AG09319 (cell line): ENCODE results near the gene PDF.

Source experiments
- DNase-seq: peaks from one replicate; pipeline ENCODE4 v3.0.0-alpha.2; 2010; ENCODE audit warnings: low read depth; ENCODE audit errors: extremely low read depth
- TF ChIP-seq, protein P1 (sequence below): IDR thresholded peaks from 2 replicates; pipeline ENCODE4 v1.5.1; 2011; ENCODE audit warnings: low read depth, mild to moderate bottlenecking, inconsistent platforms, low read length, moderate library complexity

PDF gene

DNA sequence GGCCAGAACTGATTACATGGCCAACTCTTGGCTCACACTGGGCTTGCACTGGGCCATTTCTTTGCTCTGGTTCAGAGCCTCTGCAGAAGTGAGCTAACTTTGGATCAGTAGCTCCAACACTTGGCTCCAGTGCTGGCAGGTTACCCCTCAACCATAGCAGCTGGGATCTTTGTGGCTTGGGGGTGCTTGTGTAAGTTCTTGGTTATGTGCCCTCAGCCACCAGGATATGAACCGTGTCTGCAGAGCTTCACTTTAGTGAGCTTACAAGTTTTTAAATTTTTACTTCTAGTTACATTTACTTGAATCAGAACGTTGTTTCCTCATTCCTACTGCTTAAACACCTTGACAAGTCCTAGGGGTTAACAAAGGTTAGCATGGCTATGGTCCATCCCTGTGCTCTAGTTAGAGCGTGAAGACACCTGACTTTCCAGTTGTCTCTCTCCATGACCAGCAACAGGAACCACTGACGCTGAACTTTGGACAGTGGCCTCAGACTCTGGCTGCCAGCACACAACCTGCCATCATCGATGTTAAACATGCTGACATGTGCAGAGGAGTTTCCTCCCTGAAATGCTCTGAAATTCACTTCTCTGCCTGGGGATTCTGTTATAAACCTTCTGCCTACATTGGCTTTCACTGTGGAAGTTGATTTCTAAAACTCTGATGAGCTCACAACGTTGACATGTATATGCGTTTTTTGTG, 4.1 kb downstream of the PDF start:
- no peak for DNase-seq
- TF ChIP-seq, protein P1, sequence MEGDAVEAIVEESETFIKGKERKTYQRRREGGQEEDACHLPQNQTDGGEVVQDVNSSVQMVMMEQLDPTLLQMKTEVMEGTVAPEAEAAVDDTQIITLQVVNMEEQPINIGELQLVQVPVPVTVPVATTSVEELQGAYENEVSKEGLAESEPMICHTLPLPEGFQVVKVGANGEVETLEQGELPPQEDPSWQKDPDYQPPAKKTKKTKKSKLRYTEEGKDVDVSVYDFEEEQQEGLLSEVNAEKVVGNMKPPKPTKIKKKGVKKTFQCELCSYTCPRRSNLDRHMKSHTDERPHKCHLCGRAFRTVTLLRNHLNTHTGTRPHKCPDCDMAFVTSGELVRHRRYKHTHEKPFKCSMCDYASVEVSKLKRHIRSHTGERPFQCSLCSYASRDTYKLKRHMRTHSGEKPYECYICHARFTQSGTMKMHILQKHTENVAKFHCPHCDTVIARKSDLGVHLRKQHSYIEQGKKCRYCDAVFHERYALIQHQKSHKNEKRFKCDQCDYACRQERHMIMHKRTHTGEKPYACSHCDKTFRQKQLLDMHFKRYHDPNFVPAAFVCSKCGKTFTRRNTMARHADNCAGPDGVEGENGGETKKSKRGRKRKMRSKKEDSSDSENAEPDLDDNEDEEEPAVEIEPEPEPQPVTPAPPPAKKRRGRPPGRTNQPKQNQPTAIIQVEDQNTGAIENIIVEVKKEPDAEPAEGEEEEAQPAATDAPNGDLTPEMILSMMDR = no peak

DNA sequence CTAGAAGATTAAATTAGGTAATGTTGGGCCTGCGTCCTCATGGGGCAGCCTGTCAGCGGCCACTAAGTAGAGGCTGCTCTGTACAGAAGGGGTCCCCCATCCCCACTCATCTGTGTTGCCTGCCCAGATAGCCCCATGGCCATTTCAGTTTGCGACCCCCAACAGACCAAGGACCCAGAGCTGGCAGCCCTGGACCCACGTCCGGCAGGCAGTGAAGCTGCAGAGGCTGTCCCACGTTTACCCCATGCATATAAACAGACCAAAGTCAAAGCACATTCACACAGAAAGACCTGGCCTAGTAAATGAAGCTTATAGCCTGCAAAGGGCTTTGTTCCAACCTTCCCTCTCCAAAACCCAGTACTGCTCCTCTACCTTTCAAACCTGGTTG, 4.6 kb downstream of the PDF start:
- TF ChIP-seq, protein P1 = no peak
- DNase-seq = no peak

DNA sequence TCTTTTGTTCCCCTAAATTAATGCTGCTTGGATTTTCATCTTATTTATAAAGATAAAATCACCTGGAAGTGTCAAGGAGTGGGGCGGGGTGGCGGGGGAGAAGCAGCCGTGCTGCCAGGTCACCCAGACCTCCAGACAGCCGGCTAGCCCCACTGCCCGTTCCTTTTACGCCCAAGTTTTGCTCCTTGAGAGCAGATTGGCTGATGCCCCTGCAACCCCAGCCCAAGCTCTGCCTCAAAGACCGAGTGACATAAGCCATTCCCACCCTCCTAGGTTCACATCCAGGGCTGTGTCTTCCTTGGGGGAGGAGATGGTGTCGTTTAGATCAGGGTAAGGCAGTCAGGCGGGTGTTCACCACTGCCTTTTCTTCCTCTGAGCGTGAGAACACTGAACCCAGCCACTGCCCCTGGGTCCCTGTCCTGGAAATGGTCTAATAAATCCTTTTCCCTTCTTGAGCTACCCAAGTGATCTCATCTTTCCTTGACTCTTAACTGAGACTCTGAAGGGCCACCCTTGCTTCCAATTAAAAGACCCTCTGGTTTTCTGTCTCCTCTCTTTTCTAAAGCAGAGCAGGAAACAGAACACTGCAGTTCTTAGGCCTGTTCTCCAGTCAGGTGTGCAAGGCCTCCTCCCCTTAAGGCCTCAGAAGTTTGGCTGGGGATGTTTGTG, 5.7 kb downstream of the PDF start:
- DNase-seq = no peak
- TF ChIP-seq, protein P1 = no peak

DNA sequence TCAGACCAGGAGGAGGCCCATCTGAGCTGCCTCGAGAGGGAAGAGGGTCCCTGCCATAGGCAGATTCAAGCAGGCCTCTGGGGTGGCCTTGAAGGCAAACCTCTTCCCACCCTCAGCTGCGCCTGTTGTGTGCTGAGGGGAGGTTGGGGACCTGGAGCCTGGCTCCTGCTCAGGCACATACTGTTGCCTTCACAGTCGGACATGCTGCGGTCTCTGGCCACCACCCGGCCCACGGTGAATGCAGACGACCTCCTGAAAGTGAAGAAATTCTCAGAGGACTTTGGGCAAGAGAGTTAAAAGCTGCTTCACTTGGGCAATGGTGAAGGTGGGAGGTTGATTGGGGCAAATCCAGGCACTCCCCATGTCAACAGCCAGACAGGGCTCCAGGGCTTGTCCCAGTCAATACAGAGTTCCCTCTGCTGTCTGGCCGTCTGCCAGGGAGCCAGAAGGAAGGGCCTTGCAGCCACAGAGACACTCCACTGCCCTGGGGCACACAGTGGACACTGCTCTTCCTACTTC, 6.3 kb downstream of the PDF start:
- TF ChIP-seq, protein P1 = no peak
- no peak for DNase-seq

DNA sequence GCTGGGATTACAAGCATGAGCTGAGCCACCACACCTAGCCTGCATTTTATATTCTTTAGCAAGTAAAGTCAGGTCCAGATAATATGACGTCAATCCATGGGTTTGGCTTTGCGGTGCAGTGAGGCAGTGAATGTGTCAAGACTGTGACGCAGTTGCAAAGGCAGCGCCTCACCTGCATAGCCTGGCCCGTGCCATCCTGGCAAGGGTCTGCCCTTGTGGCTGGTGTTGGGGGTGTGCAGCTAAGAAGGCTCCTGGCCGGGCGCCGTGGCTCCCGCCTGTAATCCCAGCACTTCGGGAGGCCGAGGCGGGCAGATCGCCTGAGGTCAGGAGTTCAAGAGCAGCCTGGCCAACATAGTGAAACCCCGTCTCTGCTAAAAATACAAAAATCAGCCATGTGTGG, 7.0 kb downstream of the PDF start:
- TF ChIP-seq, protein P1 = no peak
- DNase-seq = no peak

DNA sequence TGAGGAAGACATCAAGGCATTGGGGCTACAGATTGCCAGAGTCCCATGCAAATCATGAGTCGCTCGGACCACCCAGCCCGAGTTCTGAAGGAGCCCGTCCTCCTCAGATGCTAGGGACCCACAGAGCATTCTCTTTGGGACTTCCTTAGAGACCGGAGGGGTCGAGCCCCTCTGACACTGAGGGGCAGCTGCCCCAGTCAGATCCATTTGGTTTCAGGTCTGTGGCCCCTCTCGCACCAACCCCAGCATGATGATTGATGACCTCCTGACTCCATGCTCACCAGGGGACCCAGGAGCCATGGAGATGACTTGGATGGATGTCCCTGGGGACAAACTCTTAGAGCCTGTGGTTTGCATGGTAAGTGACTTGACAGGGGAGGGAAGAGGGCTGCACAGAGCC, 8.0 kb downstream of the PDF start:
- TF ChIP-seq, protein P1 = no peak
- DNase-seq = no peak

DNA sequence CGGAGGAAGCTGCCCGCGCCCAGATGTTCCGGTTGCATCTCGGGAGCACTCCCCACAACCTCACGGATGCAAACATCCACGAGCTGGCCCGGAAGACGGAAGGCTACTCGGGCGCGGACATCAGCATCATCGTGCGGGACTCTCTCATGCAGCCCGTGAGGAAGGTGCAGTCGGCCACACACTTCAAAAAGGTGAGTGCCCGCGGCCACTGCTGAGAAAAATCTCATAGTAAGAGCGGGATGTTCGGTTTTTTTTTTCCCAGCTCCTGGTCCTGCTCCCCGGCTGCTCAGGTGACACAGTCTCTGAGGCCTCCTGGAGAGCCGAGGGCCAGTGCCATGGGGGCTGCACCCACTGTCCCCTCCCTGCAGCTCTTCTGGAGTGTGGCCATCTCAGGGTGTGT, 9.3 kb downstream of the PDF start:
- no peak for DNase-seq
- TF ChIP-seq, protein P1 = no peak
